Neural cell (in vitro differentiated cells): ENCODE measurements around the gene ITGAD. TPM values are rescaled to one million over a fixed set of nuclear protein-coding genes. Genes with fewer than 3 reads are reported as not detected.

Source experiments
- H2AFZ ChIP-seq: fragments of 200-600, 300-800 bp; sonication (generic), shearing (Covaris generic); 2 replicates; pipeline ENCODE4 v1.6.0; 2014; ENCODE audit warnings: low read depth, mild to moderate bottlenecking, antibody characterized with exemption, low read length, moderate library complexity
- H3F3A ChIP-seq: fragments of 200-600 bp; shearing (Covaris generic); 2 replicates; pipeline ENCODE4 v1.6.1; 2016; ENCODE audit warnings: mild to moderate bottlenecking, moderate library complexity, mixed read lengths, antibody characterized with exemption, low read length; ENCODE audit not compliant: insufficient read depth, poor library complexity, severe bottlenecking
- H3K27ac ChIP-seq: fragments of 200-600, 300-800 bp; sonication (generic), shearing (Covaris generic); 2 replicates; pipeline ENCODE4 v1.5.1; 2014; ENCODE audit warnings: mild to moderate bottlenecking, low read length, moderate library complexity
- H3K27me3 ChIP-seq: fragments of 300-800, 200-600 bp; sonication (generic), shearing (Covaris generic); 2 replicates; pipeline ENCODE4 v1.6.0; 2014; ENCODE audit warnings: mild to moderate bottlenecking, low read depth, low read length, moderate library complexity; ENCODE audit not compliant: insufficient read depth
- H3K36me3 ChIP-seq: fragments of 300-800, 200-600 bp; sonication (generic), shearing (Covaris generic); 2 replicates; pipeline ENCODE4 v1.5.1; 2014; ENCODE audit warnings: mild to moderate bottlenecking, antibody characterized with exemption, low read length, moderate library complexity; ENCODE audit not compliant: insufficient read depth
- H3K4me2 ChIP-seq: fragments of 300-800, 200-600 bp; sonication (generic), shearing (Covaris generic); 2 replicates; pipeline ENCODE4 v1.6.0; 2014; ENCODE audit warnings: mild to moderate bottlenecking, low read length
- H3K4me3 ChIP-seq: fragments of 300-800, 200-600 bp; sonication (generic), shearing (Covaris generic); 2 replicates; pipeline ENCODE4 v1.5.1; 2014; ENCODE audit warnings: mild to moderate bottlenecking, low read length, moderate library complexity
- H3K79me2 ChIP-seq: fragments of 200-600 bp; shearing (Covaris generic); replicated peaks from 2 replicates; pipeline ENCODE4 v1.6.0; 2014; ENCODE audit warnings: mild to moderate bottlenecking, low read length, moderate library complexity; ENCODE audit not compliant: insufficient read depth
- H3K9ac ChIP-seq: fragments of 300-800, 200-600 bp; sonication (generic), shearing (Covaris generic); 2 replicates; pipeline ENCODE4 v1.6.1; 2016; ENCODE audit warnings: mild to moderate bottlenecking, low read length, mixed read lengths
- H3K9me2 ChIP-seq: fragments of 200-600 bp; shearing (Covaris generic); 2 replicates; pipeline ENCODE4 v1.6.1; 2016; ENCODE audit warnings: mild to moderate bottlenecking, low read length, mixed read lengths; ENCODE audit not compliant: insufficient read depth
- H3K9me3 ChIP-seq: fragments of 200-600, 300-800 bp; sonication (generic), shearing (Covaris generic); 2 replicates; pipeline ENCODE4 v1.6.1; 2016; ENCODE audit warnings: mild to moderate bottlenecking, mixed run types, low read length, moderate library complexity, mixed read lengths
- H4K20me1 ChIP-seq: fragments of 200-600 bp; shearing (Covaris generic); 2 replicates; pipeline ENCODE4 v1.6.1; 2016; ENCODE audit warnings: mild to moderate bottlenecking, mixed run types; ENCODE audit not compliant: insufficient read depth
- EP300 ChIP-seq: fragments of 450-650 bp; conservative IDR thresholded peaks from 2 replicates; pipeline ENCODE4 v1.6.1; 2014; ENCODE audit warnings: antibody characterized with exemption, mild to moderate bottlenecking, moderate library complexity; ENCODE audit not compliant: poor library complexity, severe bottlenecking
- EZH2 ChIP-seq: fragments of 200-600, 300-800 bp; shearing (Covaris generic), sonication (generic); IDR thresholded peaks from 2 replicates; pipeline ENCODE4 v1.6.1; 2014; ENCODE audit warnings: antibody characterized with exemption, low read length, borderline replicate concordance, mild to moderate bottlenecking; ENCODE audit not compliant: insufficient read depth, poor library complexity, severe bottlenecking
- MXI1 ChIP-seq: fragments of 450-650 bp; conservative IDR thresholded peaks from 2 replicates; pipeline ENCODE4 v1.6.1; 2014; ENCODE audit warnings: antibody characterized with exemption, mild to moderate bottlenecking; ENCODE audit not compliant: poor library complexity, severe bottlenecking
- POLR2AphosphoS5 ChIP-seq: IDR thresholded peaks from 2 replicates; pipeline ENCODE4 v1.6.1; 2012
- RAD21 ChIP-seq: fragments of 450-650 bp; conservative IDR thresholded peaks from 2 replicates; pipeline ENCODE4 v1.6.1; 2014; ENCODE audit warnings: antibody characterized with exemption, mild to moderate bottlenecking, moderate library complexity
- SMC3 ChIP-seq: fragments of 450-650 bp; conservative IDR thresholded peaks from 2 replicates; pipeline ENCODE4 v1.6.1; 2014; ENCODE audit warnings: antibody characterized with exemption, mild to moderate bottlenecking, moderate library complexity; ENCODE audit not compliant: poor library complexity
- TAF1 ChIP-seq: IDR thresholded peaks from 2 replicates; pipeline ENCODE4 v1.6.1; 2012; ENCODE audit warnings: low read depth
- polyA plus RNA-seq: library from polyadenylated mRNA; depleted of rRNA; stranded (reverse); fragments of >200 nt; gene quantifications from 2 replicates; pipeline ENCODE4 v1.2.3, GENCODE V29; 2014
- TF ChIP-seq, protein P1 (sequence below): fragments of 450-650 bp; IDR thresholded peaks from 2 replicates; pipeline ENCODE4 v1.5.1; 2014; ENCODE audit warnings: antibody characterized with exemption, mild to moderate bottlenecking, moderate library complexity; ENCODE audit not compliant: poor library complexity, severe bottlenecking
- TF ChIP-seq, protein P2 (sequence below): IDR thresholded peaks from 2 replicates; pipeline ENCODE4 v1.6.1; 2012; ENCODE audit warnings: borderline replicate concordance

The ITGAD gene
- polyA plus RNA-seq, 1 donor from 2014 or later = not detected

DNA sequence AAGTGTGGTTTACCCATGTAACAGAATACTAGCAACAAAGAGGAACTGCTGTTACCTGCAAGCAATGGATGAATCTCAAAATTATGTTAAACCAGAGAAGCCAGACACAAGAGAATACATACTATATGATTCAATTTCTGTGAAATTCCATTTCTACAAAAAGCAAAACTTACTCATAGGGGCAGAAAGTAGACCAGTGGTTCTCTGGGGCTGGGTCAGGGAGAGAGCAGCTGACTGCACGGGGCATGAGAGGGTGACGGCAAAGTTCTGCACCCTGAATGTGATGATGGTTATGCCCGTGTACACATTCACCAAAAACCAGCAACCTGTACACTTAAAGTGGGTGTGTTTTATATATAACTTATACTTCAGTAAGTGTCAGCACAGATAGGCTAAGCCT lies 46.4 kb downstream of the ITGAD start:
- Histone ChIP-seq H3F3A (no peaks in the 10 kb centered on the region), H3K9me2 (no peaks in the 10 kb centered on the region), H3K4me2 (no peak overlapping the region), H3K4me3 (no peak overlapping the region), H3K27ac (no peak overlapping the region), H3K9me3 (no peaks in the 10 kb centered on the region), H3K79me2 (no peaks in the 10 kb centered on the region), H3K27me3 (no peaks in the 10 kb centered on the region), H4K20me1 (no peaks in the 10 kb centered on the region), H2AFZ (no peak overlapping the region), H3K9ac (no peak overlapping the region), H3K36me3 (no peaks in the 10 kb centered on the region)
- no peak for TF ChIP-seq EP300

DNA sequence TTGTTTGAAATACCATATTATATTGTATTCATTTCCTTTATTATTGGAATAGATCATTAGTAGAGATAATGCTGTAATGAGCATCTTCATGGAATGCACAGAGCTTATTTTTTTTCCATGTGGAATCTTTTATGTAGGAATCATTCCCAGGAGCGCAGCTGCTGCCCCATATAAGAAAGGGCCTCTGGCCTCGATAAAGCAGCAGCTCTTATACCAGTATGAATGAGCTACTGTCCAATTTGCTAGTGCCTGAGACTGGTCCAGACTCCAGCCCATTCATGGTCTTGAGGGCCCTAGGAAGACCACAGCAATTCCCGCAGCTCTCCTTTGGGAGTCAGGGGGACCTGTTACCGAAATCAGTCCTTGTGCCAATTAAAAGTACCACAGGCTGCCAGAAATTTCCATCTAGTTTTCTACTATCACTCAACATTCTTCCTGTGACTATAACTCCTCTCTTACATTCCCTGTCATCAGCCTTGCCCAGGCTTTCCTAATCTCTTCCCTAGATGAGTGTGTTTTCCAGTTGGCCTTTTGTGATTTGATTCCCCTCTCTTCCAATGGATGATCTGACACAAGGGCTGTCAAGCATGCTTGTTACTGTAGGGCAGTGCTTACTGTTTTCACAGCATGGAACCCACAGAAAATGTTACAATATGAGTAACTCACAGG lies 47.5 kb downstream of the ITGAD start:
- no peaks in the 10 kb centered on the region for H3K79me2 ChIP-seq
- H3K27me3 ChIP-seq = no peaks in the 10 kb centered on the region
- no peak overlapping the region for H2AFZ ChIP-seq
- no peaks in the 10 kb centered on the region for H3K9me2 ChIP-seq
- no peak overlapping the region for H3K4me2 ChIP-seq
- TF ChIP-seq, protein P1, sequence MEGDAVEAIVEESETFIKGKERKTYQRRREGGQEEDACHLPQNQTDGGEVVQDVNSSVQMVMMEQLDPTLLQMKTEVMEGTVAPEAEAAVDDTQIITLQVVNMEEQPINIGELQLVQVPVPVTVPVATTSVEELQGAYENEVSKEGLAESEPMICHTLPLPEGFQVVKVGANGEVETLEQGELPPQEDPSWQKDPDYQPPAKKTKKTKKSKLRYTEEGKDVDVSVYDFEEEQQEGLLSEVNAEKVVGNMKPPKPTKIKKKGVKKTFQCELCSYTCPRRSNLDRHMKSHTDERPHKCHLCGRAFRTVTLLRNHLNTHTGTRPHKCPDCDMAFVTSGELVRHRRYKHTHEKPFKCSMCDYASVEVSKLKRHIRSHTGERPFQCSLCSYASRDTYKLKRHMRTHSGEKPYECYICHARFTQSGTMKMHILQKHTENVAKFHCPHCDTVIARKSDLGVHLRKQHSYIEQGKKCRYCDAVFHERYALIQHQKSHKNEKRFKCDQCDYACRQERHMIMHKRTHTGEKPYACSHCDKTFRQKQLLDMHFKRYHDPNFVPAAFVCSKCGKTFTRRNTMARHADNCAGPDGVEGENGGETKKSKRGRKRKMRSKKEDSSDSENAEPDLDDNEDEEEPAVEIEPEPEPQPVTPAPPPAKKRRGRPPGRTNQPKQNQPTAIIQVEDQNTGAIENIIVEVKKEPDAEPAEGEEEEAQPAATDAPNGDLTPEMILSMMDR = no peak
- TF ChIP-seq RAD21 (no peak), MXI1 (no peak), SMC3 (no peak), TAF1 (no peak), POLR2AphosphoS5 (no peak), EZH2 (no peak), EP300 (no peak)
- TF ChIP-seq, protein P2, sequence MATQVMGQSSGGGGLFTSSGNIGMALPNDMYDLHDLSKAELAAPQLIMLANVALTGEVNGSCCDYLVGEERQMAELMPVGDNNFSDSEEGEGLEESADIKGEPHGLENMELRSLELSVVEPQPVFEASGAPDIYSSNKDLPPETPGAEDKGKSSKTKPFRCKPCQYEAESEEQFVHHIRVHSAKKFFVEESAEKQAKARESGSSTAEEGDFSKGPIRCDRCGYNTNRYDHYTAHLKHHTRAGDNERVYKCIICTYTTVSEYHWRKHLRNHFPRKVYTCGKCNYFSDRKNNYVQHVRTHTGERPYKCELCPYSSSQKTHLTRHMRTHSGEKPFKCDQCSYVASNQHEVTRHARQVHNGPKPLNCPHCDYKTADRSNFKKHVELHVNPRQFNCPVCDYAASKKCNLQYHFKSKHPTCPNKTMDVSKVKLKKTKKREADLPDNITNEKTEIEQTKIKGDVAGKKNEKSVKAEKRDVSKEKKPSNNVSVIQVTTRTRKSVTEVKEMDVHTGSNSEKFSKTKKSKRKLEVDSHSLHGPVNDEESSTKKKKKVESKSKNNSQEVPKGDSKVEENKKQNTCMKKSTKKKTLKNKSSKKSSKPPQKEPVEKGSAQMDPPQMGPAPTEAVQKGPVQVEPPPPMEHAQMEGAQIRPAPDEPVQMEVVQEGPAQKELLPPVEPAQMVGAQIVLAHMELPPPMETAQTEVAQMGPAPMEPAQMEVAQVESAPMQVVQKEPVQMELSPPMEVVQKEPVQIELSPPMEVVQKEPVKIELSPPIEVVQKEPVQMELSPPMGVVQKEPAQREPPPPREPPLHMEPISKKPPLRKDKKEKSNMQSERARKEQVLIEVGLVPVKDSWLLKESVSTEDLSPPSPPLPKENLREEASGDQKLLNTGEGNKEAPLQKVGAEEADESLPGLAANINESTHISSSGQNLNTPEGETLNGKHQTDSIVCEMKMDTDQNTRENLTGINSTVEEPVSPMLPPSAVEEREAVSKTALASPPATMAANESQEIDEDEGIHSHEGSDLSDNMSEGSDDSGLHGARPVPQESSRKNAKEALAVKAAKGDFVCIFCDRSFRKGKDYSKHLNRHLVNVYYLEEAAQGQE = no peak
- no peak overlapping the region for H3K9ac ChIP-seq
- H3K4me3 ChIP-seq = no peak overlapping the region
- H3K36me3 ChIP-seq = no peaks in the 10 kb centered on the region
- H3K9me3 ChIP-seq = no peaks in the 10 kb centered on the region
- no peaks in the 10 kb centered on the region for H4K20me1 ChIP-seq
- no peak overlapping the region for H3K27ac ChIP-seq
- H3F3A ChIP-seq = no peaks in the 10 kb centered on the region
